IMR-90 (cell line): ENCODE measurements around the gene ARMC9. TPM values are rescaled to one million over a fixed set of nuclear protein-coding genes. Genes with fewer than 3 reads are reported as not detected.

Source experiments
- ATAC-seq: fragments of 200-7000 bp; cut with Tn5 transposase; 2 replicates; pipeline ENCODE4 v1.9.1; 2020; ENCODE audit warnings: low read depth, mild to moderate bottlenecking, moderate library complexity
- BruUV-seq: library from RNA; stranded (reverse); fragments of 400-500 nt; replicated peaks from 2 replicates; lab custom pipeline; 2021; lab: Mats Ljungman, UMichigan
- CTCF ChIA-PET: fragments of 300-600 bp; formaldehyde crosslinking; extraction: SDS; loops from one replicate; lab custom pipeline; 2021; ENCODE audit warnings: antibody characterized with exemption; lab: Yijun Ruan, JAX
- POLR2A ChIA-PET: fragments of 300-600 bp; sonication (Branson Sonifier 250); formaldehyde crosslinking; loops from one replicate; lab custom pipeline; 2022; ENCODE audit warnings: antibody characterized with exemption; ENCODE audit not compliant: unreplicated experiment; lab: Charles Lee
- DNase-seq: peaks from one replicate; pipeline ENCODE4 v3.0.0; 2013
- H2AFZ ChIP-seq: replicated peaks from 2 replicates; pipeline ENCODE3; 2013; ENCODE audit warnings: low read length, mild to moderate bottlenecking; ENCODE audit not compliant: poor library complexity
- H2AK5ac ChIP-seq: 2 replicates; pipeline ENCODE4 v1.6.1; 2013; ENCODE audit warnings: low read depth, low read length, inconsistent platforms
- H2AK9ac ChIP-seq: replicated peaks from 2 replicates; pipeline ENCODE3; 2013; ENCODE audit warnings: mild to moderate bottlenecking, low read depth, low read length, moderate library complexity; ENCODE audit not compliant: poor library complexity
- H2BK120ac ChIP-seq: 2 replicates; pipeline ENCODE4 v1.6.1; 2013; ENCODE audit warnings: low read depth, low read length, inconsistent platforms
- H2BK15ac ChIP-seq: 3 replicates; pipeline ENCODE4 v1.6.1; 2013; ENCODE audit warnings: low read depth, low read length, inconsistent platforms
- H2BK20ac ChIP-seq: 2 replicates; pipeline ENCODE4 v1.6.1; 2013; ENCODE audit warnings: low read depth, mild to moderate bottlenecking, inconsistent platforms, low read length, moderate library complexity
- H2BK5ac ChIP-seq: 2 replicates; pipeline ENCODE4 v1.6.1; 2013; ENCODE audit warnings: mild to moderate bottlenecking, low read depth, low read length, inconsistent platforms; ENCODE audit not compliant: poor library complexity, severe bottlenecking
- H3K14ac ChIP-seq: replicated peaks from 2 replicates; pipeline ENCODE4 v1.6.1; 2013; ENCODE audit warnings: low read depth, low read length, inconsistent platforms
- H3K18ac ChIP-seq: 2 replicates; pipeline ENCODE4 v1.6.1; 2013; ENCODE audit warnings: low read depth, low read length, control low read depth
- H3K23ac ChIP-seq: 2 replicates; pipeline ENCODE4 v1.6.1; 2013; ENCODE audit warnings: low read depth, low read length, inconsistent platforms
- H3K27ac ChIP-seq: 2 replicates; pipeline ENCODE4 v1.5.1; 2013; ENCODE audit warnings: mild to moderate bottlenecking, control low read depth, low read length; ENCODE audit not compliant: insufficient read depth
- H3K27me3 ChIP-seq: 2 replicates; pipeline ENCODE4 v1.6.1; 2013; ENCODE audit warnings: low read length; ENCODE audit not compliant: control insufficient read depth, insufficient read depth
- H3K36me3 ChIP-seq: 2 replicates; pipeline ENCODE4 v1.6.1; 2013; ENCODE audit warnings: low read length, mixed read lengths; ENCODE audit not compliant: control insufficient read depth, insufficient read depth
- H3K4ac ChIP-seq: 2 replicates; pipeline ENCODE4 v1.6.1; 2013; ENCODE audit warnings: low read depth, low read length, inconsistent platforms
- H3K4me1 ChIP-seq: 2 replicates; pipeline ENCODE4 v1.6.1; 2013; ENCODE audit warnings: low read length, mixed read lengths; ENCODE audit not compliant: control insufficient read depth, insufficient read depth
- H3K4me2 ChIP-seq: 2 replicates; pipeline ENCODE4 v1.6.1; 2013; ENCODE audit warnings: low read depth, mild to moderate bottlenecking, control low read depth, low read length, moderate library complexity
- H3K4me3 ChIP-seq: 2 replicates; pipeline ENCODE4 v1.5.1; 2013; ENCODE audit warnings: low read depth, mild to moderate bottlenecking, control low read depth, low read length, moderate library complexity; ENCODE audit not compliant: insufficient read depth
- H3K56ac ChIP-seq: 2 replicates; pipeline ENCODE4 v1.6.1; 2013; ENCODE audit warnings: low read length, inconsistent platforms; ENCODE audit not compliant: insufficient read depth; ENCODE audit errors: extremely low read depth
- H3K79me1 ChIP-seq, 2 experiments: 2 replicates each; pipeline ENCODE4 v1.6.1; 2013; ENCODE audit warnings: low read length in 2 of 2, inconsistent platforms in 1 of 2, low read depth in 1 of 2
- H3K9ac ChIP-seq: 2 replicates; pipeline ENCODE4 v1.6.1; 2013; ENCODE audit warnings: low read depth, low read length, control low read depth
- H3K9me1 ChIP-seq: 2 replicates; pipeline ENCODE4 v1.6.1; 2013; ENCODE audit warnings: low read length, inconsistent platforms; ENCODE audit not compliant: insufficient read depth
- H3K9me3 ChIP-seq: 2 replicates; pipeline ENCODE4 v1.6.1; 2013; ENCODE audit warnings: low read length; ENCODE audit not compliant: control insufficient read depth, insufficient read depth
- H4K20me1 ChIP-seq: 2 replicates; pipeline ENCODE4 v1.6.1; 2013; ENCODE audit warnings: low read length, inconsistent platforms; ENCODE audit not compliant: insufficient read depth
- H4K5ac ChIP-seq: 2 replicates; pipeline ENCODE4 v1.6.1; 2013; ENCODE audit warnings: mild to moderate bottlenecking, low read depth, low read length, control low read depth
- H4K8ac ChIP-seq, 2 experiments: 2 replicates each; pipeline ENCODE4 v1.6.1; 2013; ENCODE audit warnings: low read depth in 2 of 2, low read length in 2 of 2, control low read depth in 1 of 2, inconsistent platforms in 1 of 2
- H4K91ac ChIP-seq: 2 replicates; pipeline ENCODE4 v1.6.1; 2013; ENCODE audit warnings: low read depth, low read length, inconsistent platforms; ENCODE audit not compliant: insufficient read depth
- BHLHE40 ChIP-seq: fragments of 150-350 bp; IDR thresholded peaks from 2 replicates; pipeline ENCODE4 v1.6.1; 2016; ENCODE audit warnings: mild to moderate bottlenecking, low read depth, low read length
- FOS ChIP-seq: fragments of 150-350 bp; IDR thresholded peaks from 2 replicates; pipeline ENCODE4 v1.6.1; 2016; ENCODE audit warnings: low read depth, low read length
- MAZ ChIP-seq: IDR thresholded peaks from 2 replicates; pipeline ENCODE4 v1.6.1; 2012; ENCODE audit warnings: low read depth, mild to moderate bottlenecking, low read length, improper control_type of control experiment, moderate library complexity, borderline replicate concordance
- NFE2L2 ChIP-seq: fragments of 150-350 bp; IDR thresholded peaks from 2 replicates; pipeline ENCODE4 v1.6.1; 2016; ENCODE audit warnings: low read depth, mild to moderate bottlenecking, low read length
- POLR2A ChIP-seq: IDR thresholded peaks from 2 replicates; pipeline ENCODE4 v1.6.1; 2012; ENCODE audit warnings: mild to moderate bottlenecking, low read depth, low read length
- RAD21 ChIP-seq: IDR thresholded peaks from 2 replicates; pipeline ENCODE4 v1.6.1; 2012; ENCODE audit warnings: low read length, improper control_type of control experiment
- SMC3 ChIP-seq: fragments of 150-350 bp; IDR thresholded peaks from 2 replicates; pipeline ENCODE4 v1.6.1; 2016; ENCODE audit warnings: low read depth, mild to moderate bottlenecking, antibody characterized with exemption, low read length, moderate library complexity
- WGBS, 2 experiments: methylation state at CpG; one replicate each; pipeline versions ENCODE4 v1.1.5 to v1.1.7; 2013; ENCODE audit warnings: missing lambda C conversion rate in 2 of 2; ENCODE audit not compliant: insufficient read length in 1 of 2; ENCODE audit errors: extremely low coverage in 2 of 2; 5-methylcytosine and 5-hydroxymethylcytosine counted together
- dilution Hi-C: fragments of 300-500 bp; cut with HindIII; formaldehyde crosslinking; loops from one replicate; pipeline ENCODE4 v1.14.3; 2018; ENCODE audit warnings: low sequenced_read_pairs; ENCODE audit not compliant: unreplicated experiment
- in situ Hi-C: fragments of 300-500 bp; cut with MboI; formaldehyde crosslinking; loops from 3 replicates; pipeline ENCODE4 v1.14.3; 2019; ENCODE audit warnings: low sequenced_read_pairs, inconsistent platforms, mixed read lengths
- intact Hi-C: fragments of 100-400 bp; cut with micrococcal nuclease; formaldehyde crosslinking; loops from 2 replicates; pipeline ENCODE4 v1.10.0; 2022
- polyA plus RNA-seq, 3 experiments: library from polyadenylated mRNA; depleted of rRNA; stranded (reverse); fragments of >200 nt; gene quantifications; 2 replicates each; pipeline ENCODE4 v1.2.3, GENCODE V29; 2012; ENCODE audit warnings: low replicate concordance in 1 of 3
- total RNA-seq: library from RNA; depleted of rRNA; stranded (reverse); fragments of >200 nt; gene quantifications from 2 replicates; pipeline ENCODE4 v1.2.3, GENCODE V29; 2012
- TF ChIP-seq, protein P1 (sequence below): fragments of 150-350 bp; IDR thresholded peaks from 2 replicates; pipeline ENCODE4 v1.6.1; 2016; ENCODE audit warnings: low read depth, mild to moderate bottlenecking, low read length, moderate library complexity, borderline replicate concordance
- TF ChIP-seq, protein P2 (sequence below): fragments of 150-350 bp; IDR thresholded peaks from 2 replicates; pipeline ENCODE4 v1.6.1; 2017; ENCODE audit warnings: mild to moderate bottlenecking, antibody characterized with exemption, low read length, low read depth

ARMC9 gene
- total and polyA plus RNA-seq, 2 of the 4 experiments (the other 2 are of a cell fraction), result 36.0 to 46.6 TPM

- intact Hi-C loops (loop anchor here (1.0 to 2.0 kb wide), 2 partner anchors 10 to 38 kb away; no protein-coding TSS in a partner anchor), in situ Hi-C loops (no loop called here), dilution Hi-C loops (no loop called here)
- Histone ChIP-seq H3K4me3 (no peak overlapping the region), H3K9me3 (no peaks in the 10 kb centered on the region), H4K5ac (peak overlapping the region; percentile 84; the same call in 1 of the 2 replicates), H3K27me3 (no peaks in the 10 kb centered on the region), H3K27ac (peak overlapping the region; percentile 72; the same call in 1 of the 2 replicates), H2AK9ac (no peak overlapping the region), H3K36me3 (peaks cover 15% of the 10 kb centered on the region), H2BK5ac (peak overlapping the region; percentile 38), H3K79me1 (peaks cover 9 to 40% of the 10 kb centered on the region in 2 experiments; a peak in 3 of 4 replicates), H3K9me1 (peaks cover 4% of the 10 kb centered on the region), H3K56ac (no peak overlapping the region), H4K91ac (0 out of 2 replicates have a peak overlapping the region, but pooled peaks have one; percentile 14), H3K18ac (peak overlapping the region; percentile 85; the same call in 1 of the 2 replicates), H3K4me1 (peaks cover 6% of the 10 kb centered on the region), H3K23ac (no peak overlapping the region; the same call in 1 of the 2 replicates), H3K9ac (no peak overlapping the region), H2BK20ac (peak overlapping the region; percentile 84), H3K4ac (peak overlapping the region; percentile 58; the same call in 1 of the 2 replicates), H2BK120ac (peak overlapping the region; percentile 79; the same call in 1 of the 2 replicates), H3K14ac (peak overlapping the region; percentile 31; the same call in 1 of the 2 replicates), H2AK5ac (0 out of 2 replicates have a peak overlapping the region, but pooled peaks have one; percentile 42), H4K20me1 (no peaks in the 10 kb centered on the region), H2AFZ (no peak overlapping the region), H3K4me2 (no peak overlapping the region), H4K8ac (peak overlapping the region in 1 of 2 experiments; percentile 69; a peak in 2 of 4 replicates), H2BK15ac (peak overlapping the region; percentile 59; the same call in 1 of the 3 replicates)
- POLR2A ChIA-PET, result no interaction called here
- TF ChIP-seq NFE2L2 (no peak), POLR2A (no peak), FOS (no peak), RAD21 (no peak), MAZ (no peak), BHLHE40 (no peak), SMC3 (no peak)
- TF ChIP-seq, protein P1, sequence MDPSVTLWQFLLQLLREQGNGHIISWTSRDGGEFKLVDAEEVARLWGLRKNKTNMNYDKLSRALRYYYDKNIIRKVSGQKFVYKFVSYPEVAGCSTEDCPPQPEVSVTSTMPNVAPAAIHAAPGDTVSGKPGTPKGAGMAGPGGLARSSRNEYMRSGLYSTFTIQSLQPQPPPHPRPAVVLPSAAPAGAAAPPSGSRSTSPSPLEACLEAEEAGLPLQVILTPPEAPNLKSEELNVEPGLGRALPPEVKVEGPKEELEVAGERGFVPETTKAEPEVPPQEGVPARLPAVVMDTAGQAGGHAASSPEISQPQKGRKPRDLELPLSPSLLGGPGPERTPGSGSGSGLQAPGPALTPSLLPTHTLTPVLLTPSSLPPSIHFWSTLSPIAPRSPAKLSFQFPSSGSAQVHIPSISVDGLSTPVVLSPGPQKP, result no peak
- TF ChIP-seq, protein P2, sequence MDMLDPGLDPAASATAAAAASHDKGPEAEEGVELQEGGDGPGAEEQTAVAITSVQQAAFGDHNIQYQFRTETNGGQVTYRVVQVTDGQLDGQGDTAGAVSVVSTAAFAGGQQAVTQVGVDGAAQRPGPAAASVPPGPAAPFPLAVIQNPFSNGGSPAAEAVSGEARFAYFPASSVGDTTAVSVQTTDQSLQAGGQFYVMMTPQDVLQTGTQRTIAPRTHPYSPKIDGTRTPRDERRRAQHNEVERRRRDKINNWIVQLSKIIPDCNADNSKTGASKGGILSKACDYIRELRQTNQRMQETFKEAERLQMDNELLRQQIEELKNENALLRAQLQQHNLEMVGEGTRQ, result no peak
- CTCF ChIA-PET, result no interaction called here
- ATAC-seq, result no peak
- BruUV-seq, result no TSS peak
- DNase-seq, result no peak
- WGBS, 2 experiments, result 94% methylated on average over 2 of the region's 4 CpGs; no CpG with 5 or more reads in 1 of the 2 experiments
These were observed 29.8 kb upstream of the ARMC9 start for GRCh38 chr2:231168460-231169139.
